DND-41 (cell line): ENCODE data around the gene FAM83C.
A peak's percentile ranks its signal among the peaks of the same experiment; 100 is the strongest.
"Not testable (repeated sequence)": the region's sequence is repeated elsewhere in the genome, so short reads cannot be mapped to it uniquely, and the experiment has no call there.

Experiments
- ATAC-seq: fragments of 200-7000 bp; cut with Tn5 transposase; 3 replicates; pipeline ENCODE4 v1.9.1; 2021; ENCODE audit warnings: low read depth; ENCODE audit not compliant: insufficient read depth
- DNase-seq: peaks from one replicate; pipeline ENCODE4 v3.0.0-alpha.2; 2020
- H2AFZ ChIP-seq: 2 replicates; pipeline ENCODE4 v1.6.0; 2012; ENCODE audit warnings: low read depth, low read length
- H3K27ac ChIP-seq: 2 replicates; pipeline ENCODE4 v1.5.1; 2012; ENCODE audit warnings: low read length, inconsistent platforms
- H3K27me3 ChIP-seq: fragments of 200-600 bp; sonication (generic); 2 replicates; pipeline ENCODE4 v1.6.0; 2012; ENCODE audit warnings: low read length, mild to moderate bottlenecking, inconsistent platforms; ENCODE audit not compliant: insufficient read depth, poor library complexity
- H3K36me3 ChIP-seq: 2 replicates; pipeline ENCODE4 v1.5.1; 2012; ENCODE audit warnings: low read length, inconsistent platforms; ENCODE audit not compliant: insufficient read depth
- H3K4me1 ChIP-seq: 2 replicates; pipeline ENCODE4 v1.5.1; 2012; ENCODE audit warnings: mild to moderate bottlenecking, low read length; ENCODE audit not compliant: insufficient read depth
- H3K4me2 ChIP-seq: 2 replicates; pipeline ENCODE4 v1.6.0; 2012; ENCODE audit warnings: mild to moderate bottlenecking, moderate library complexity, low read length, inconsistent platforms; ENCODE audit not compliant: insufficient read depth
- H3K4me3 ChIP-seq, 2 experiments: fragments of 200-600 bp in 1 of 2; shearing (Covaris generic) in 1 of 2; 2 replicates each; pipeline ENCODE4 v1.5.1; 2012 to 2016; ENCODE audit warnings: inconsistent platforms in 2 of 2, low read length in 2 of 2, mild to moderate bottlenecking in 2 of 2, low read depth in 1 of 2, moderate library complexity in 1 of 2
- H3K79me2 ChIP-seq: 2 replicates; pipeline ENCODE4 v1.6.0; 2012; ENCODE audit warnings: low read length, inconsistent platforms; ENCODE audit not compliant: insufficient read depth
- H3K9ac ChIP-seq: 2 replicates; pipeline ENCODE4 v1.6.0; 2012; ENCODE audit warnings: low read depth, mild to moderate bottlenecking, inconsistent platforms, low read length, moderate library complexity
- H3K9me3 ChIP-seq: 2 replicates; pipeline ENCODE4 v1.5.1; 2012; ENCODE audit warnings: low read length, moderate library complexity, mild to moderate bottlenecking, inconsistent platforms; ENCODE audit not compliant: insufficient read depth, severe bottlenecking
- H4K20me1 ChIP-seq: 2 replicates; pipeline ENCODE4 v1.6.0; 2012; ENCODE audit warnings: low read length; ENCODE audit not compliant: insufficient read depth
- EZH2 ChIP-seq: IDR thresholded peaks from 3 replicates; pipeline ENCODE4 v1.6.1; 2012; ENCODE audit warnings: borderline replicate concordance, low read depth, mild to moderate bottlenecking, moderate library complexity, low read length, inconsistent platforms; ENCODE audit not compliant: severe bottlenecking
- TF ChIP-seq, protein P1 (sequence below): IDR thresholded peaks from 2 replicates; pipeline ENCODE4 v1.5.1; 2012; ENCODE audit warnings: borderline replicate concordance, low read length, moderate library complexity, mild to moderate bottlenecking; ENCODE audit not compliant: poor library complexity, severe bottlenecking; ENCODE audit errors: extremely low read depth

Gene FAM83C

DNA sequence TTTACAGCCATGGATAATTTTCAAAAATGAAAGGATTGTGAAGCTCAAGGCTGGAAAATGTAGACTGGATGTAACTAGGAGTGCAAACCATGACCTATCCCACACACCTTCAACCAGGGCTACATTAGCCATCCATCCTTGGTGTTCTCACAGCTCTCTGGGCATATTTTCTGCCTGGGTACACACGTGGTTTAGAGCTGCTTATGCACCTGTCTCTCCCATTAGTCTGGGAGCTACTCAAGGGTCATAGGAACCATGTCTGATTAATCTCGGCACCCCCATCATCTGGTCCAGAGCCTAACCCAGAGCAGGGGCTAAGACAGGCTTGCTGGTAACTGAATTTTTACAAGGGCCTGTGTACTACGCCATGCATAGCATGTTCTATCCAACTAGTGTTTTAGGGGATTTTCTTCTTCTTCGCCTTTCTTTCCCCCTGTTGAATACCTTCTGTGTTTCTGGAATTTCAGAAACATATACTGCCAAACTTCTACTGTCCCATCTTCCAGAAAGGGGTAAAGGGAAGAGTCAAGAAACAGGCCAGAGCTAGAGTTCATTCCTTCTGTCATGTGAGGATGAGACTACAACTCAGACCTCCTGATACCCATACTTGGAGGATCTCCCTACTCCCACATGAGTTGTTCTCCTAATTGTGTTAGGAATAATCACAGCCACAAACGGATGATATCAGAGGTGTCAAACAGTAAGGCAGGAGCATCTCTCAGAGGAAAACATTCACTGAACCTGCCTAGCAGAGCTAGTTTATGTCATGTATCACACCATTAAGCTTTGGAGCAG is 25.4 kb upstream of the FAM83C start:
- H3K79me2 ChIP-seq, result no peaks in the 10 kb centered on the region
- TF ChIP-seq, protein P1, sequence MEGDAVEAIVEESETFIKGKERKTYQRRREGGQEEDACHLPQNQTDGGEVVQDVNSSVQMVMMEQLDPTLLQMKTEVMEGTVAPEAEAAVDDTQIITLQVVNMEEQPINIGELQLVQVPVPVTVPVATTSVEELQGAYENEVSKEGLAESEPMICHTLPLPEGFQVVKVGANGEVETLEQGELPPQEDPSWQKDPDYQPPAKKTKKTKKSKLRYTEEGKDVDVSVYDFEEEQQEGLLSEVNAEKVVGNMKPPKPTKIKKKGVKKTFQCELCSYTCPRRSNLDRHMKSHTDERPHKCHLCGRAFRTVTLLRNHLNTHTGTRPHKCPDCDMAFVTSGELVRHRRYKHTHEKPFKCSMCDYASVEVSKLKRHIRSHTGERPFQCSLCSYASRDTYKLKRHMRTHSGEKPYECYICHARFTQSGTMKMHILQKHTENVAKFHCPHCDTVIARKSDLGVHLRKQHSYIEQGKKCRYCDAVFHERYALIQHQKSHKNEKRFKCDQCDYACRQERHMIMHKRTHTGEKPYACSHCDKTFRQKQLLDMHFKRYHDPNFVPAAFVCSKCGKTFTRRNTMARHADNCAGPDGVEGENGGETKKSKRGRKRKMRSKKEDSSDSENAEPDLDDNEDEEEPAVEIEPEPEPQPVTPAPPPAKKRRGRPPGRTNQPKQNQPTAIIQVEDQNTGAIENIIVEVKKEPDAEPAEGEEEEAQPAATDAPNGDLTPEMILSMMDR, result no peak
- TF ChIP-seq EZH2, result no peak
- H3K27me3 ChIP-seq, result no peaks in the 10 kb centered on the region
- ATAC-seq, result no peak
- no peaks in the 10 kb centered on the region for H4K20me1 ChIP-seq
- H3K4me2 ChIP-seq, result no peak overlapping the region
- H2AFZ ChIP-seq, result no peak overlapping the region
- H3K36me3 ChIP-seq, result peaks cover 5% of the 10 kb centered on the region; the same call in 1 of the 2 replicates
- no peaks in the 10 kb centered on the region for H3K9me3 ChIP-seq
- H3K9ac ChIP-seq, result no peak overlapping the region
- H3K4me3 ChIP-seq, result no peak overlapping the region
- H3K27ac ChIP-seq, result no peak overlapping the region
- H3K4me1 ChIP-seq, result no peaks in the 10 kb centered on the region
- DNase-seq, result no peak

DNA sequence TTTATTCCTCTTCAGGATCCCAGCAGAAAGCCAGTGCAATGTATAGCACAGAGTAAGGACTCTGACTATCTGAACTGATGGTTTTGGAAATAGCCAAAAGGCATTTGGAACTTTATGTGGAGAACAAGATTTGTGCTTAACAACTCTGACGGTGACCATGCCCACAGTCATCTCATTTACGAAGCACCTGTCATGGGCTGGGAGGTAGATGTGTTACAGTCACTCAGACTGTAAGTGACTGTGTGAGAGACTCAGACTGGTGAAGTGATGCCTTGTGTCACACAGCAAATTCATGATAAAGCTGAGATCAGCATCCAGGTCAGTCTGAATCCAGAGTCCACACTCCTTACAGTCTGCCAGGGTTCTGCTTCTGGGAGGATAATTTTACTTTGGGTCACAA is 23.9 kb upstream of the FAM83C start:
- ATAC-seq, result no peak
- DNase-seq, result no peak
- Histone ChIP-seq H3K4me1 (no peaks in the 10 kb centered on the region), H4K20me1 (no peaks in the 10 kb centered on the region), H3K9ac (no peak overlapping the region), H3K36me3 (peaks cover 12% of the 10 kb centered on the region; the same call in 1 of the 2 replicates), H3K4me3 (no peak overlapping the region), H3K27me3 (no peaks in the 10 kb centered on the region), H3K4me2 (no peak overlapping the region), H3K79me2 (no peaks in the 10 kb centered on the region), H3K9me3 (no peaks in the 10 kb centered on the region), H2AFZ (no peak overlapping the region), H3K27ac (no peak overlapping the region)
- TF ChIP-seq, protein P1, result no peak
- no peak for TF ChIP-seq EZH2

DNA sequence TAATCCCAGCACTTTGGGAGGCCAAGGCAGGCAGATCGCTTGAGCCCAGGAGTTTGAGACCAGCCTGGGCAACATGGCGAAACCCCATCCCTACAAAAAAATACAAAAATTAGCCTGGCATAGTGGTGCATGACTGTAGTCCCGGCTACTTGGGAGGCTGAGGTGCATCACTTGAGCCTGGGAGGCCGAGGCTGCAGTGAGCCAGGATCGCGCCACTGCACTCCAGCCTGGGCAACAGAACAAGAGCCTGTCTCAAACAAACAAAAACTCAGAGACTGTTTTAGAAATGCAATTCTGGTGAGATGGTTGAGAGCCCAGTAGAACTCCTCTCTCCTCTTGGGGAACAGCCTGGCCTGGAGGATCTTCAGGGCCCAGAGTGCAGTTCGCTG is 23.4 kb upstream of the FAM83C start:
- not testable (repeated sequence) for H3K9ac ChIP-seq, H3K4me1 ChIP-seq, H3K79me2 ChIP-seq, H4K20me1 ChIP-seq, H2AFZ ChIP-seq, H3K27ac ChIP-seq, H3K27me3 ChIP-seq, H3K4me2 ChIP-seq, H3K4me3 ChIP-seq, H3K9me3 ChIP-seq, ATAC-seq, DNase-seq
- peaks cover 15% of the 10 kb centered on the region; the same call in 1 of the 2 replicates for H3K36me3 ChIP-seq

DNA sequence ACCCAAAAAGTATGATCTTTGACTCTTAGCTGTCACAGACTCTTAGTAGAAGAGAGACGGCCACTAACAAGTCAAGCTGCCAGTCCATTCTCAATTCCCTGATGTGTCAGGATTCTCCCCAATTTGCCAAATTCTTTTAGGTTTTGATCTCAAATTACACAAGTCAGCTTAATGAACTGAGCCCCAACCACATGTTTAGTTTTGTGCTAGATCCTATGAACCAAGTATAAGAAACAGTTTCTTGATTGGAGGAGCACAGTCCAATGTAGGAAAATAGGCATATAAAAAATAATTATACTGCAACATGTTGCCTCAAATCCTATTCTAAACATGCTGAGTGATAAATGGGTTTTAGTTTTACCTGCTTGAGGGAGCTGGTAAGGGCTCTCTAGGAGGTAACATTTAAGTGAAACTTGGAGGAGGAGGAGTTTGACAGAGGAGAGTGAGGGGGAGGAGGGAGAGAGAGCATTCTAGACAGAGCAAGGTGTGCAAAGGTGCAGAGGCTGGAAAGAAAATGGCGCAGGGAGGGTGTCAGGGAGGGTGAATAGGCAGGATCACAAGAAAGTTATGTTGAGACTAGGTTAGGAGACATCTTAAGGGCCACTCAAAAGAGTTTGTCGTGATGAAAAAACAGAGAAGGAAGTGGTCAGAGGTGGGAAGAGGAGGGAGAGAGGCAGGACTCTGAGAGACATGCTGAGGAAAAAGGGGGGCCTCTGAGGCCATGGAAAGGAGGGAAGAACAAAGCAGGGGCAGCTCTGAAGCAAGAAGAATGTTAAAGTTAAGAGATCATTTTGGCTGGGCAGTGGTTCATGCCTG is 22.8 kb upstream of the FAM83C start:
- Histone ChIP-seq H3K4me1 (no peaks in the 10 kb centered on the region), H2AFZ (no peak overlapping the region), H3K79me2 (no peaks in the 10 kb centered on the region), H3K4me3 (no peak overlapping the region), H3K4me2 (no peak overlapping the region), H4K20me1 (no peaks in the 10 kb centered on the region), H3K36me3 (peaks cover 15% of the 10 kb centered on the region; the same call in 1 of the 2 replicates), H3K9me3 (no peaks in the 10 kb centered on the region), H3K27me3 (no peaks in the 10 kb centered on the region), H3K9ac (no peak overlapping the region), H3K27ac (no peak overlapping the region)
- TF ChIP-seq, protein P1, result no peak
- no peak for TF ChIP-seq EZH2
- ATAC-seq (0 out of 3 replicates have a peak, but pooled peaks have one; percentile 19), DNase-seq (no peak)
